ENCODE measurements around the gene PCSK4.

PCSK4 gene

DNA sequence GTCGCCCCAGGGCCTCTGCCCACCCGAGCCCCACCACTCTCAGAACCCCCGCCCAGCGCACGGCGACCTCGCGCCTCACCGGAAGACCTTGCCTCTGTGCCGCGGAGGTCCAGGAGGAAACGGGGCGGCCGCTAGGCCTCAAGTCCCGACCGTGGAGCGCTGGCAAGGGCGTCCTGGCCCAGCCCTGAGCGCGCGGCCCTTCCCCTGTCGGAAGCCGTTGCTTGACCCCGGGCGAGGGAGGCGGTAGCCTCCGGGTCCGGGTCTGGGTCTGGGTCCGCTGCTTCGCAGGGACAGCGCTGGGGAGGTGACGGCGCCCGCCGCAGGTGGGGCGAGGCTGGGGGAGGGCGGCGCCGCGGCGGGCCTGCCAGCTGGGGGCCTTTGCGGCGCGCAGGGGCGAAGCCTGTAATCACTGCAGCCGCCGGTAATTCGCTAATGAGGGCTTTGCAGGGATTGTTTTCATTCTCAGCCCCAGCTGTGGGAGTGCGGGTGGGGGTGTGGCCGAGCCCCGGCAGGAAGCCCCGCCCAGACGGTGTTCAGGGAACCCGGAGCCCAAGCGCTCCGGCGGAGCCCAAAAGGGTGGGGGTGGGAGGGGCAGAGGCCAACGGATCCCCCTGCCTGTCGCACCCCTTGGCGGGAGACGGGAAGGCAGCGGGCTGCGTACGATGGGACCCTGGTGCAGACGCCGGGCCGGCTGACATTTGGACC lies 19.7 kb downstream of the PCSK4 start:
- DNase-seq (ENCODE audit: low read depth, low spot score), result peak; percentile 43

DNA sequence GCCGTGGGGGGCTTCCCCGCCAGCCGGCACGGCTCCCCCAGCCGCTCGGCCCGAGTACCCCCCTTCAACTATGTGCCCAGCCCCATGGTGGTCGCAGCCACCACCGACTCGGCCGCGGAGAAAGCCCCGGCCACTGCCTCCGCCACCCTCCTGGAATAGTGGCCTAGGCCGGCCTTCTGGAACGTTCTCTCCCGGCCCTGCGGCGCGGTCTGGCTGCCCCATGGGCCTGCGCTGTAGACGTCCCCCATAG lies 20.2 kb downstream of the PCSK4 start:
- DNase-seq (ENCODE audit: low read depth, low spot score), result no peak

DNA sequence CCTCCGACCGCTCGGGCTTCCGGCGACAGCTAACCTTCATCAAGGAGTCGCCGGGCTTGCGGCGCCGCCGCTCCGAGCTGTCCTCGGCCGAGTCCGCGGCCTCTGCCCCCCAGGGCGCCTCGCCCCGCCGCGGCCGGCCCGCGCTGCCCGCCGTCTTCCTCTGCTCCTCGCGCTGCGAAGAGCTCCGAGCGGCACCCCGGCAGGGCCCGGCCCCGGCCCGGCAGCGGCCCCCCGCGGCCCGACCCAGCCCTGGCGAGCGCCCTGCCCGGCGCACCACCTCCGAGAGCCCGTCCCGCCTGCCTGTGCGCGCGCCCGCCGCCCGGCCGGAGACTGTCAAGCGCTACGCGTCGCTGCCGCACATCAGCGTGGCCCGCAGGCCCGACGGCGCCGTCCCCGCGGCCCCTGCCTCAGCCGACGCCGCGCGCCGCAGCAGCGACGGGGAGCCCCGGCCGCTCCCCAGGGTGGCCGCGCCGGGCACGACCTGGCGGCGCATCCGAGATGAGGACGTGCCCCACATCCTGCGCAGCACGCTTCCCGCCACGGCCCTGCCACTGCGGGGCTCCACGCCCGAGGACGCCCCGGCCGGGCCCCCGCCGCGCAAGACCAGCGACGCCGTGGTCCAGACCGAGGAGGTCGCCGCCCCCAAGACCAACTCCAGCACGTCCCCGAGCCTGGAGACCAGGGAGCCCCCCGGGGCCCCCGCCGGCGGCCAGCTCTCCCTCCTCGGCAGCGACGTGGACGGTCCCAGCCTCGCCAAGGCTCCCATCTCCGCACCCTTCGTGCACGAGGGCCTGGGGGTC lies 20.7 kb downstream of the PCSK4 start:
- DNase-seq (ENCODE audit: low read depth, low spot score), result no peak

DNA sequence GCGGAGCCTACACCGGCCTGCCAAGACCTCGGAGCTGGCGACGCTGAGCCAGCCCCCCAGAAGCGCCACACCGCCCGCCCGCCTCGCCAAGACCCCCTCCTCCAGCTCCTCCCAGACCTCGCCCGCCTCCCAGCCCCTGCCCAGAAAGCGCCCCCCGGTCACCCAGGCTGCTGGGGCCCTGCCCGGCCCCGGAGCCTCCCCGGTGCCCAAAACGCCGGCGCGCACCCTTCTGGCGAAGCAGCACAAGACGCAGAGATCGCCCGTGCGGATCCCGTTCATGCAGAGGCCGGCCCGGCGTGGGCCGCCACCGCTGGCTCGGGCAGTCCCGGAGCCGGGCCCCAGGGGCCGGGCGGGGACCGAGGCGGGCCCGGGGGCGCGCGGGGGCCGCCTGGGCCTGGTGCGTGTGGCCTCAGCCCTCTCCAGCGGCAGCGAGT lies 21.3 kb downstream of the PCSK4 start:
- DNase-seq (ENCODE audit: low read depth, low spot score), result no peak

DNA sequence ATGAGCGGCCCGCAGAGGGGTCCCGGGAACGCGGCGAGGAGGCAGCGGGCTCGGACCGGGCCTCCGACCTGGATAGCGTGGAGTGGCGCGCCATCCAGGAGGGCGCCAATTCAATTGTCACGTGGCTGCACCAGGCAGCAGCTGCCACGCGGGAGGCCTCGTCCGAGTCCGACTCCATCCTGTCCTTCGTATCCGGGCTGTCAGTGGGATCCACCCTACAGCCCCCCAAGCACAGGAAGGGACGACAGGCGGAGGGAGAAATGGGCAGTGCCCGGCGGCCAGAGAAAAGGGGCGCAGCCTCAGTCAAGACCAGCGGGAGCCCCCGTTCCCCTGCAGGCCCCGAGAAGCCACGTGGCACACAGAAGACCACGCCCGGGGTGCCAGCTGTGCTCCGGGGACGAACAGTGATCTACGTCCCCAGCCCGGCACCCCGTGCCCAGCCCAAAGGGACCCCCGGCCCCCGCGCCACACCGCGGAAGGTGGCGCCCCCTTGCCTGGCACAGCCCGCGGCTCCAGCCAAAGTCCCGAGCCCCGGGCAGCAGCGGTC lies 21.8 kb downstream of the PCSK4 start:
- no peak for DNase-seq (ENCODE audit: low read depth, low spot score)

DNA sequence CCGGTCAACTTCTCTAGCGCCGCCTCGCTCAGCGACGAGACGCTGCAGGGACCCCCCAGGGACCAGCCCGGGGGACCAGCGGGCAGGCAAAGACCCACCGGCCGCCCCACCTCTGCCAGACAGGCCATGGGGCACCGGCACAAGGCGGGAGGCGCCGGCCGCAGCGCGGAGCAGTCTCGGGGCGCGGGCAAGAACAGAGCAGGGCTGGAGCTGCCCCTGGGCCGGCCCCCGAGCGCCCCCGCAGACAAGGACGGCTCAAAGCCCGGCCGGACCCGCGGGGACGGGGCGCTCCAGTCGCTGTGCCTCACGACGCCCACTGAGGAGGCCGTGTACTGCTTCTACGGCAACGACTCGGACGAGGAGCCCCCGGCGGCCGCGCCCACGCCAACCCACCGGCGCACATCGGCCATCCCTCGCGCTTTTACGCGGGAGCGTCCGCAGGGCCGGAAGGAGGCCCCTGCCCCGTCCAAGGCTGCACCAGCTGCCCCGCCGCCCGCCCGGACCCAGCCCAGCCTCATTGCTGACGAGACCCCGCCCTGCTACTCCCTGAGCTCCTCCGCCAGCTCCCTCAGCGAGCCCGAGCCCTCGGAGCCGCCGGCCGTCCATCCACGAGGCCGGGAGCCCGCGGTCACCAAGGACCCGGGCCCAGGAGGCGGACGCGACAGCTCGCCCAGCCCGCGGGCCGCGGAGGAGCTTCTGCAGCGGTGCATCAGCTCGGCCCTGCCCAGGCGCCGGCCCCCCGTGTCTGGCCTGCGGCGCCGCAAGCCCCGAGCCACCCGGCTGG lies 22.5 kb downstream of the PCSK4 start:
- no peak for DNase-seq (ENCODE audit: low read depth, low spot score)

DNA sequence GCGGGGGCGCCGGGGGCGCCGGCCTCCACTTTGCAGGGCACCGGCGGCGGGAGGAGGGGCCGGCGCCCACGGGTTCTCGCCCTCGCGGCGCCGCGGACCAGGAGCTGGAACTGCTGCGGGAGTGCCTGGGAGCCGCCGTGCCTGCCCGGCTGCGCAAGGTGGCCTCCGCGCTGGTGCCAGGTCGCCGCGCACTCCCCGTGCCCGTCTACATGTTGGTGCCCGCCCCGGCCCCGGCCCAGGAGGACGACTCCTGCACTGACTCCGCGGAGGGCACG lies 23.0 kb downstream of the PCSK4 start:
- no peak for DNase-seq (ENCODE audit: low read depth, low spot score)

DNA sequence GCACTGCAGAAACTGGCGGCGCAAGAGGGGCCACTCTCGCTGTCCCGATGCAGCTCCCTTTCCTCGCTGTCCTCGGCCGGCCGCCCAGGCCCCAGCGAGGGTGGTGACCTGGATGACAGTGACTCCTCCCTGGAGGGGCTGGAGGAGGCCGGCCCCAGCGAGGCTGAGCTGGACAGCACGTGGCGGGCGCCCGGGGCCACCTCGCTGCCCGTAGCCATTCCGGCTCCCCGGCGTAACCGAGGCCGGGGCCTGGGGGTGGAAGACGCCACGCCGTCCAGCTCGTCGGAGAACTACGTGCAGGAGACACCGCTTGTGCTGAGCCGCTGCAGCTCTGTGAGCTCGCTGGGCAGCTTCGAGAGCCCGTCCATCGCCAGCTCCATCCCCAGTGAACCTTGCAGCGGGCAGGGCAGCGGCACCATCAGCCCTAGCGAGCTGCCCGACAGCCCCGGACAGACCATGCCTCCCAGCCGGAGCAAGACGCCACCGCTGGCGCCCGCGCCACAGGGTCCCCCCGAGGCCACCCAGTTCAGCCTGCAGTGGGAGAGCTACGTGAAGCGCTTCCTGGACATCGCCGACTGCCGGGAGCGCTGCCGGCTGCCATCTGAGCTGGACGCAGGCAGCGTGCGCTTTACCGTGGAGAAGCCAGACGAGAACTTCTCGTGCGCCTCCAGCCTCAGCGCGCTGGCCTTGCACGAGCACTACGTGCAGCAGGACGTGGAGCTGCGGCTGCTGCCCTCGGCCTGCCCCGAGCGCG lies 23.5 kb downstream of the PCSK4 start:
- no peak for DNase-seq (ENCODE audit: low read depth, low spot score)

DNA sequence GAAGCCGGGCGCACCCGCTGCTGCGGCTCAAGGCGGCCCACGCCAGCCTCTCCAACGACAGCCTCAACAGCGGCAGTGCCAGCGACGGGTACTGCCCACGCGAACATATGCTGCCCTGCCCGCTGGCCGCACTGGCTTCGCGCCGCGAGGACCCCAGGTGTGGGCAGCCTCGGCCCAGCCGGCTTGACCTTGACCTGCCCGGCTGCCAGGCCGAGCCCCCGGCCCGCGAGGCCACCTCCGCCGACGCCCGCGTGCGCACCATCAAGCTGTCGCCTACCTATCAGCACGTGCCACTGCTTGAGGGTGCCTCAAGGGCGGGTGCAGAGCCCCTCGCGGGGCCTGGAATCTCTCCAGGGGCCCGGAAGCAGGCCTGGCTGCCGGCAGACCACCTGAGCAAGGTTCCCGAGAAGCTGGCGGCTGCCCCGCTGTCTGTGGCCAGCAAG lies 24.1 kb downstream of the PCSK4 start:
- DNase-seq (ENCODE audit: low read depth, low spot score), result no peak

DNA sequence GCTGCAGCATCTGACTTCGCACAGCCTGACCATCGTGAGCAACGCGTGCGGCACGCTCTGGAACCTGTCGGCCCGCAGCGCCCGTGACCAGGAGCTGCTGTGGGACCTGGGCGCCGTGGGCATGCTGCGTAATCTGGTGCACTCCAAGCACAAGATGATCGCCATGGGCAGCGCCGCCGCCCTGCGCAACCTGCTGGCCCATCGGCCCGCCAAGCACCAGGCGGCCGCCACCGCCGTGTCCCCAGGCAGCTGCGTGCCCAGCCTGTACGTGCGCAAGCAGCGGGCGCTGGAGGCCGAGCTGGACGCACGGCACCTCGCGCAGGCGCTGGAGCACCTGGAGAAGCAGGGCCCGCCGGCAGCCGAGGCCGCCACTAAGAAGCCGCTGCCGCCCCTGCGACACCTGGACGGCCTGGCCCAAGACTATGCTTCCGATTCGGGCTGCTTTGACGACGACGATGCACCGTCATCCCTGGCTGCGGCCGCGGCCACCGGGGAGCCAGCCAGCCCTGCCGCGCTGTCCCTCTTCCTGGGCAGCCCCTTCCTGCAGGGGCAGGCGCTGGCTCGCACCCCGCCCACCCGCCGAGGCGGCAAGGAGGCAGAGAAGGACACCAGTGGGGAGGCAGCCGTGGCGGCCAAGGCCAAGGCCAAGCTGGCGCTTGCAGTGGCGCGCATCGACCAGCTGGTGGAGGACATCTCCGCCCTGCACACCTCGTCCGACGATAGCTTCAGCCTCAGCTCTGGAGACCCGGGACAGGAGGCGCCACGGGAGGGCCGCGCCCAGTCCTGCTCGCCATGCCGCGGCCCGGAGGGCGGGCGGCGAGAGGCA lies 24.7 kb downstream of the PCSK4 start:
- no peak for DNase-seq (ENCODE audit: low read depth, low spot score)

DNA sequence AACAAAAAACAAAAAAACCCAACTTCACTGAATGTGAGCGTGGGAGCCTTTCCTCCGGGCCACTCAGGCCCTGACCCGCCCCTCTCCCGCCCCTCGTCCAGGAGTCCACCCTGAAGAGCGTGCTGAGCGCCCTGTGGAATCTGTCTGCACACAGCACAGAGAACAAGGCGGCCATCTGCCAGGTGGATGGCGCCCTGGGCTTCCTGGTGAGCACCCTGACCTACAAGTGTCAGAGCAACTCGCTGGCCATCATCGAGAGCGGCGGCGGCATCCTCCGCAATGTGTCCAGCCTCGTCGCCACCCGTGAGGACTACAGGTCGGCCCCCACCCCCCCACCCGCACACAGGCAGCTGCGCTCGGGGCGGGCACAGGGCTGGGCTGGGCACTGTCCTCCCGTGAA lies 28.3 kb downstream of the PCSK4 start:
- no peak for DNase-seq (ENCODE audit: low read depth, low spot score)

DNA sequence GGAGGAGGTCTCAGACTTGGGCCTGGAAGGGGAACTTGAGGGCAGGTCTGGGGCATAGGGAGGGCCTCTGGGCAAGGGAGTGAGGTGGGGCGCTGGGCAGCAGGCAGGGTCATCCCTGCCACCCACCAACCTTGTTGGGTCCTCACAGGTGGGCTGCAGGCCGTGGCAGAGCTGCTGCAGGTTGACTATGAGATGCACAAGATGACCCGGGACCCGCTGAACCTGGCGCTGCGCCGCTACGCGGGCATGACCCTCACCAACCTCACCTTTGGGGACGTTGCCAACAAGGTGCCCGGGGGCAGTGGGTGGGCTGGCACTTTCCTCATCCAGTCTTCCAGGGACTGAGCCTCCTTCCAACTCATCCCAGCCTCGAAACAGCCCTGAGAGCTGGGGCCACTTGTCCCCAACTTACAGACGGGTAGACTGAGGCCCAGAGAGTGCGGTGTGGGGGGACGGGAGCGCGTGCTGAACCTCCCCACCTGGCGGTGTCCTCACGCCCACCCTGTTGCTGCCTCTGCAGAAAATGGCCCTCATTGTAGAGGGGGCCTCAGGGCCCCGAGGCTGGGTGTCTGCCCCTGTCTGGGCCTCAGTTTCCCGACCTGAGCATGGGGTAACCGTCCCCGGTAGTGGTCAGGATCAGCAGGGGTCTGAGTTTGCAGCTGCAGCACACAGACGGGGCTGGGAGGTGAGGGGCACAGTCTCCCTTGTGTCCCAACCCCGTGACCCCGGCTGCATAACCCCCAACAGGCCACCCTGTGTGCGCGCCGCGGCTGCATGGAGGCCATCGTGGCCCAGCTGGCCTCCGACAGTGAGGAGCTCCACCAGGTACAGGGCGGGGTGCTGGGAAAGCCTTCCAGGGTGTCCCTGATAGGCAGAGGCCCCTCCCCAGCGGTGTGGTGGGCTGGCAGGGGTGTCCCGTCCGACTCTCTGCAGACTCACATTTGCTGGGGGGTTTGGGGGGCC lies 29.8 kb downstream of the PCSK4 start:
- no peak for DNase-seq (ENCODE audit: low read depth, low spot score)

DNA sequence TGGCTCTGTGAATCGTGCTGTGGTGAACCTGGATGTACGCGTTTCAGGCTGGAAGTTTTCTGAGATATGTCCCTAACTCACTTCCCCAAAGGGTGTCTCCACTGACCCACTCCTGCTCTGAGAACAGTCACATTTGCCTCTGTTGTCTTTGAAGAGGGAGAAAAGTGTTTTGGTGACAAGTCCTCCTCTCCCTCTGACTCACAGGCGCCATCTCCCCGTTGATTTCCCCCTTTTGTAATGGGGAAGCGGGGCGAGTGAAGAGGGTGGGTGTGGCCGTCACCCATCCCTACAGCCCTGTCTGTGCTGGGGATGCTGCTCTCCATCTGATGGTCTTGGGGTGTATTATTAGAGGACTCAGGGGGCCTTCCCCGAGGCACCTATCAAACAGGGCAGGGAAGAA lies 30.7 kb downstream of the PCSK4 start:
- DNase-seq (ENCODE audit: low read depth, low spot score), result no peak

DNA sequence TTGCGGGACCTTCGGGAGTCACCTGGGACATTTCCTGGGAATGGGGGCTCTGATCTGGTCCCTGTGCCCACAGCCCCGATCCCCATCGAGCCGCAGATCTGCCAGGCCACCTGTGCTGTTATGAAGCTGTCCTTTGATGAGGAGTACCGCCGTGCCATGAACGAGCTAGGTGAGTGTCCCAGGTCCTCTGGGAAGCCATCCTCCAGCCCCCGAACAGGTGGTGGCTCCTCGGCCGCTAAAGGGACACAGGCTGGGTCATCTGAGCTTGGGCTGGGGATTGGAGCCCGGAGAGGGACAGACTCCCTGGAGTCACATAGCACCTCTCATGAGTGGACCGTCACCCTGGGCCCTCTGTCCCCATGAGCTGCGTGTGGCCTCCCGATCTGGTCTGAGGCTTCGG lies 32.3 kb downstream of the PCSK4 start:
- DNase-seq (ENCODE audit: low read depth, low spot score), result no peak

DNA sequence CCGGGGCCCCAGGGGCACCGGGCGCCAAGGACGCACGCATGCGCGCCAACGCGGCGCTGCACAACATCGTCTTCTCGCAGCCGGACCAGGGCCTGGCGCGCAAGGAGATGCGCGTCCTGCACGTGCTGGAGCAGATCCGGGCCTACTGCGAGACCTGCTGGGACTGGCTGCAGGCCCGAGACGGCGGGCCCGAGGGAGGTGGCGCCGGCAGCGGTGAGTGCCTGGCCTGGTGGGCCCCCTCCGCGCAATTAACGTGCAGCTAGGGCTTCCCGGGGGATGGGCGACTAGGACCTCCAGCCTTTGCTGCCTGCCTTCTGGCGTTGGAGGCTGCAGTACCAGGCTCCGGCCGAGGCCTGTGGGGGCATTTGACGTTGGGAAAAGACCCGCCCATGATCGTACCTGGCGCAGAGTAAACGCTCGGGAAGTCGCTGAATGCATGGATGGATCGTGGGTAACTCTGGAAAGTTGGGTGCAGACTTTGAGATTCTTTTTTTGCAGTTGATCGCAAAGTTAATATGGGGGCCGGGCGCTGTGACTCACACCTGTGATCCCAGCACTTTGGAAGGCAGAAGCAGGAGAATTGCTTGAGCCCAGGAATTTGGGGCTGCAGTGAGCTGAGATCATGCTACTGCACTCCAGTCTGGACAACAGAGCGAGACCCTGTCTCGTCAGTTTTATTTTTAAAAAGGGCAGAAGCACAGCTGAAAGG lies 33.0 kb downstream of the PCSK4 start:
- DNase-seq (ENCODE audit: low read depth, low spot score), result no peak

DNA sequence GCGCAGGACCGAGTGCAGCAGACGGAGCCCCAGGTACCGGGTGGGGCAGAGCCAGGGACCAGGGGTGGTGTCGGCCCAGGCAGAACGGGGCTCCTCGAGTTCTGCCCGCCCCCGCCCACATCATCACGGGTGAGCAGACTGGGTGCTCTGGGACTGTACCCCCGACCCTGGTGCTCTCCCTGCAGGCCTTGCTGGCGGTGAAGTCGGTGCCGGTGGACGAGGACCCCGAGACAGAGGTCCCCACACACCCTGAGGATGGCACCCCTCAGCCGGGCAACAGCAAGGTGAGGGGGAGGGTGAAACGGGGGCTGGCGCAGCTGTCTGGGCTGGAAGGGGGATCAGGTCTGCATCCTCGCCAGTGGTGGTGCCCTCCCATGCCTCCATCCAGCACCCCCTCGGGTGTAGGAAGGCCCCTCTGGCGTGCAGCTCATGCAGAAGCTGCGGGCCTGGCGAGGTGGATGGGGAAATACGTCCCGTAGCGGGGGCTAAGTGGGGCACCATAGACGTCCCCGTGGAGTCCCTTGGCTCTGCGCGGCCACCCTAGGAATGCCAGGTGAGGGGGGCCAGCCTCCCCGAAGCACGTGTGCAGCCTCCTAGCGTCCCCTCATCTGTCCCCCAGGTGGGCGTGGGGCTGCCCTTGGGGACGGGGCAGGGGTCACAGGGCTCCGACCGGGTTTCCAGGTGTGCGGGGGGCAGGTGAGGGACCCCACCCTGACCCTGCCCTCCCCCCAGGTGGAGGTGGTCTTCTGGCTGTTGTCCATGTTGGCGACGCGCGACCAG lies 33.8 kb downstream of the PCSK4 start:
- no peak for DNase-seq (ENCODE audit: low read depth, low spot score)

DNA sequence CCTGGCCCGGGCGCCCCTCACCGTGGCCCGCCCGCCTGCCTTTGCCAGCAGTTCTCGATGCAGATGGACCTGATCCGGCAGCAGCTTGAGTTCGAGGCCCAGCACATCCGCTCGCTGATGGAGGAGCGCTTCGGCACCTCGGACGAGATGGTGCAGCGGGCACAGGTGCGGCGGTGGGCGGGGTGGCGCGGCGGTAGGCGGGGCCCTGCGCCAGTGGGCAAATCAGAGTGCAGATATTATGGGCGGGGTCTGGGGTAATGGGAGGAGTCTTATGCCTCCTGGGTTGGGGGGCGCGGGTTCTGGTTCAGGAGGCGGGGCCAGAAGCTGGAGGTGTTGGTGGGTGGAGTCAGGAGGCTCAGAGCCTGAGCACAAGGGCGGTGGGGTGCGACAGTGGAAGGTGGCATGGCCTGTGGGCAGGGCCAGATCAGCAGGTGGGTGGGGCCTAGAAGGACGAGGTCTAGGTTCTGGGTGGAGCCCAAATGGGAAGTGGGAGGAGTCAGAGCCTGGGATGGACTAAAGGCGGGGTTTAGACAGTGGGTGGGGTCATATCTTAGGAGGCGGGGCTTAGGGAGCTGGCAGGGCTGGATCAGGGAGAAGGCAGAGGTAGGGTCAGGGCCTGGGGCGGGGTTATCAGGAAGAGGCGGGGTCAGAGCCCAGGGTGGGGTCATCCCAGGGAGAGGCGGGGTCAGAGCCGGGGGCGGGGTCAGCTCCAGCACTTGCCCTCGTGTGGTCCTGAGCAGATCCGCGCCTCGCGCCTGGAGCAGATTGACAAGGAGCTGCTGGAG lies 34.6 kb downstream of the PCSK4 start:
- DNase-seq (ENCODE audit: low read depth, low spot score), result no peak

DNA sequence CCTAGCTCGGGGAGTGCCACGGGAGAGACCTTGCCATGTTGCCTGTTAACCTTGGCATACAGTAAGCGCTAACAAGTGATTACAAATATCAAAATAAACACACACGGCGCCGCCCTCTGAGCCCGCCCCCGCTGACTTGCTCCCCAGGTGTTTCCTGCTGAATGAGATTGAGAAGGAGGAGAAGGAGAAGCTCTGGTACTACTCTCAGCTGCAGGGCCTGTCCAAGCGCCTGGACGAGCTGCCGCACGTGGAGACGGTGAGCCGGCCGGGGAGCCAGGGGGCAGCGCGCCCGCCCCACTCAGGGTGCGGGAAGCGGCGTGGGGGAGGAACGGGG lies 35.2 kb downstream of the PCSK4 start:
- DNase-seq (ENCODE audit: low read depth, low spot score), result no peak

Data from activated CD4-positive, CD25-positive, alpha-beta regulatory T cell treated with anti-CD3 and anti-CD28 coated beads, Interleukin-2, amount 50 U/mL, for 16 hours (primary cell).